ENCODE results near the gene TSPEAR.

- no peak for TF ChIP-seq CTCF (IDR thresholded peaks at IDR 0.05)
- TF ChIP-seq POLR2A (IDR thresholded peaks at IDR 0.05), result no peak
These were observed 258.3 kb downstream of the TSPEAR start for GRCh38 chr21:44453120-44453519.
